Astrocyte of the cerebellum (primary cell): ENCODE data around the gene FLOT1.
A peak's percentile ranks its signal among the peaks of the same experiment; 100 is the strongest.

Experiments
- DNase-seq: peaks from one replicate; pipeline ENCODE4 v3.0.0-alpha.2; 2011; ENCODE audit warnings: low read depth
- H3K4me3 ChIP-seq: 2 replicates; pipeline ENCODE4 v1.5.1; 2011; ENCODE audit warnings: mild to moderate bottlenecking, low read depth, low read length, moderate library complexity
- in situ Hi-C: cut with HindIII; loops from 2 replicates; pipeline ENCODE4 v1.10.0; 2017; ENCODE audit warnings: low sequenced_read_pairs
- TF ChIP-seq, protein P1 (sequence below): IDR thresholded peaks from 2 replicates; pipeline ENCODE4 v1.5.1; 2012; ENCODE audit warnings: low read length, low read depth, moderate library complexity, mild to moderate bottlenecking; ENCODE audit errors: missing control alignments

The FLOT1 gene

DNA sequence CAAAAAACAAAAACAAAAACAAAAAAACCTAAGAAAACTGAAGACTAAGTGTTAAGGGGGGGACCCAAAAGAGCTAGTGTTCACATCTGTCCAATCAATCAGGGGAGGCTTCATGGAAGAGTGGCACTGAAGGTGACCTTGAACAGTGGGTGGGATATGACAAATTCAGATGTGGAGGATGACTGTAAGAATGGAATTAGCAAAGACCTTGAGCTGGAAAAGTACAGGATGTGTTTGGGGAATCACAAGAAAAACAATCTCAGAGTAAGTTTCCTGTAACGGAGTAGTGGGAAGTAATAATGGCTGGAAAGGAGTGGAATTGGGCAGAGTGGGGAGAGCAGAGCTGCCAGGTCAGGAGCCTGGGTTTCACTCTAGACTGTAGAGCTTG lies 4.8 kb upstream of the FLOT1 start:
- TF ChIP-seq, protein P1, sequence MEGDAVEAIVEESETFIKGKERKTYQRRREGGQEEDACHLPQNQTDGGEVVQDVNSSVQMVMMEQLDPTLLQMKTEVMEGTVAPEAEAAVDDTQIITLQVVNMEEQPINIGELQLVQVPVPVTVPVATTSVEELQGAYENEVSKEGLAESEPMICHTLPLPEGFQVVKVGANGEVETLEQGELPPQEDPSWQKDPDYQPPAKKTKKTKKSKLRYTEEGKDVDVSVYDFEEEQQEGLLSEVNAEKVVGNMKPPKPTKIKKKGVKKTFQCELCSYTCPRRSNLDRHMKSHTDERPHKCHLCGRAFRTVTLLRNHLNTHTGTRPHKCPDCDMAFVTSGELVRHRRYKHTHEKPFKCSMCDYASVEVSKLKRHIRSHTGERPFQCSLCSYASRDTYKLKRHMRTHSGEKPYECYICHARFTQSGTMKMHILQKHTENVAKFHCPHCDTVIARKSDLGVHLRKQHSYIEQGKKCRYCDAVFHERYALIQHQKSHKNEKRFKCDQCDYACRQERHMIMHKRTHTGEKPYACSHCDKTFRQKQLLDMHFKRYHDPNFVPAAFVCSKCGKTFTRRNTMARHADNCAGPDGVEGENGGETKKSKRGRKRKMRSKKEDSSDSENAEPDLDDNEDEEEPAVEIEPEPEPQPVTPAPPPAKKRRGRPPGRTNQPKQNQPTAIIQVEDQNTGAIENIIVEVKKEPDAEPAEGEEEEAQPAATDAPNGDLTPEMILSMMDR, result no peak
- DNase-seq, result no peak
- H3K4me3 ChIP-seq, result no peak overlapping the region
- in situ Hi-C loops, result loop anchor here (5.0 kb wide), 1 partner anchor 55 kb away; no protein-coding TSS in a partner anchor

DNA sequence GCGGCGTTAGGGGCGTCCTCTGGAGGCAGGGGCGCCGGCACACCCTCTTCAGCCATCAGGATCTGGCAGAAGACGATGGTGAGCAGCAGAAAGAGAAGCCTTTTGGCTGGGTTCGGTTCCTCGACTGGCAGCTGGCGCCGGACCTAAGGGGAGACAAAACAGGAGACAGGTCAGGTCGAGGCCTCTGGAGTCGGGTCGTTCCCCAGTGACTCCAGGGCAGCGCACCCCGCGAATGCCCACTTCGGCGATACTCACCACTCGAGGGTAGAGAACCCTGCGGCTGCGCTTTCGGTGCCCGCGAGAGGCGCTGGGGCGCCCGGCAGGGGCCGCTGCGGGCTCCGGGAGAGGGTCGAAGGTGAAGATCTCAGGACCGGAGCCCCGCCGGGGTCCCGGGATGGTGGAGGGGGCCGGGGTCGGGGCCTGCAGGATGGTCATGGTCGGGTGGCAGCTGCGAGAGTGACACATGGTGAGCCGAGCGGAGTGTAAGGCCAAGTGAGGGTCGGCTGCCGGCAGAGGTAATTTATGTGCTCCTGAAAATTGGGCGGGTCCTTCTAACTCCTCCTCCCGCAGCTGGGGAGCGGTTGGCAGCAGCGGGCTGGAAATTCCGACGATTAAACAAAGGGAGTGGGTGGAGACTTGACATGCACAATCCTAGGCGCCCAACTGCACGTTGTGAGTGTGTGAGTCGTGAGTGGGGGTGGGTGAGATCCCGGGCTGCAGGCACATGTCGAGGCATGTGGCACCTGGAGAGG lies 1.7 kb upstream of the FLOT1 start, which contains the start of gene IER3:
Gene IER3 (minus strand): TSS at position 494 of the 752 bp plus-strand sequence. CDS start 29 bp downstream, at position 465.
- TF ChIP-seq, protein P1, result peak; percentile 65
- peak; percentile 79 for DNase-seq
- in situ Hi-C loops, result no loop called here
- H3K4me3 ChIP-seq, result peak within 1 kb of the TSS; percentile 79

DNA sequence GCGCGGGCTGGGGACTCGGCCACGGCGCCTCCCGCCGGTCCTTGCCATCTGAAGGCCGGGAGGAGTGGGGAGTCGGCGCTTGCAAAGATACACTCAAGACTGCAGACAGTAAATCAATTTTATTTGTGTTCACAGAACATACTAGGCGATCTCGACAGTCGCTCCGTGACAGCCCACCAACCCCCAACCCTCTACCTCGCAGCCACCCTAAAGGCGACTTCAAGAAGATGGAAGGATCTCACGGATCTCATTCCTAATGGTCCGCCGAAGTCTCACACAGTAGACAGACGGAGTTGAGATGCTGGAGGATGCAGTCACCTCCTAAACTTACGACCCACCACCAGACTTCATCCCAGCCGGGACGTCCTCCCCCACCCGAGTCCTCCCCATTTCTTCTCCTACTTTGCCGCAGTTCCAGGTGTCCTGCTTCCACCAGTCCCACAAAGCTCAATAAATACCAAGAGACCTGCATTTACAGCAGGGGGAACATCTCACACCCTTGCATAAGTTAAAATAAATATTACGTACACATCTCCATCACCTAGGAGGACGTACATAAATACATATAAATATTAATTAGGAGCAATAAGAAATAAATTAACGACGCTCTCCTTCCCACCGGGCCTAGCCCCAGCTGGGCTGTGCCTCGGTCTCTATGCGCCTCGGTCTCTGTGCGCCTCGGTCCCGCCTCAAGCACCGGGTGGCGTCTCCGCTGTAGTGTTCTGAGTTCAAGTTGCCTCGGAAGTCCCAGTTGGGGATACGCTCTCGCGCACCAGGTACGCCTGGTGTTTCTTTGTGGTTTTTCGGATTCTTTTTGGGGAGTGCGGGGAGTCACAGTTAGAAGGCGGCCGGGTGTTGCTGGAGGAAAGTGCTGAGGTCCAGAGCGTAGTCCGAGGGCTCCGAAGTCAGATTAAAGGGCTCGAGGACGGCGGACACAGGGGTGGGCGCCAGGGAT lies 889 bp upstream of the FLOT1 start:
- H3K4me3 ChIP-seq, result peak overlapping the region; percentile 79
- DNase-seq, result no peak
- TF ChIP-seq, protein P1, result no peak
- in situ Hi-C loops, result no loop called here

DNA sequence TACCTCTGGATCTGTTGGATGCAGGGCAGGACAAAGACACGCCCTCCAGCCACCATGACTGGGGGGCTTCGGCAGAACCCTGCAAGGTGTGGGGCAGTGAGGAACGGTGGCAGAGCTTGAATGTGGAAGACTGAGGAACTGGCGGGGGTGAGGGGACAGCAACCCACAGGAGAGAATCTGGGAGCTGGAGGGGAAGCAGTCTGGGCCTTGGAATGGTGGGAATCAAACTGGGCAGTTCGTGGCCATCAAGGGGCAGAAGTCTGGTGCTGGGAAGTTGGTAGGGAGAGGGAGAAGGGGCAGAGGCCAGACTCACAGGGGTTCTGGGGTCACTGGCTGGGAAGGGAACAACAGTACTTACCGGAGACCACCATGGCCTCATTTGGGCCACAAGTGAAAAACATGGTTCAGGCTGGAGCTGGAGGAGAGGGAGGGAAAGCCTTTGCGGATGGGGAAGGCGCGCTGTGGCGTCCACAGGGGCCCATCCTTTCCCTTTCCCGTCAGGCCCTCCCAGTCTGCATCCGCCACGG lies 635 bp downstream of the FLOT1 start:
- peak overlapping the region; percentile 79 for H3K4me3 ChIP-seq
- in situ Hi-C loops, result no loop called here
- DNase-seq, result no peak
- TF ChIP-seq, protein P1, result no peak

DNA sequence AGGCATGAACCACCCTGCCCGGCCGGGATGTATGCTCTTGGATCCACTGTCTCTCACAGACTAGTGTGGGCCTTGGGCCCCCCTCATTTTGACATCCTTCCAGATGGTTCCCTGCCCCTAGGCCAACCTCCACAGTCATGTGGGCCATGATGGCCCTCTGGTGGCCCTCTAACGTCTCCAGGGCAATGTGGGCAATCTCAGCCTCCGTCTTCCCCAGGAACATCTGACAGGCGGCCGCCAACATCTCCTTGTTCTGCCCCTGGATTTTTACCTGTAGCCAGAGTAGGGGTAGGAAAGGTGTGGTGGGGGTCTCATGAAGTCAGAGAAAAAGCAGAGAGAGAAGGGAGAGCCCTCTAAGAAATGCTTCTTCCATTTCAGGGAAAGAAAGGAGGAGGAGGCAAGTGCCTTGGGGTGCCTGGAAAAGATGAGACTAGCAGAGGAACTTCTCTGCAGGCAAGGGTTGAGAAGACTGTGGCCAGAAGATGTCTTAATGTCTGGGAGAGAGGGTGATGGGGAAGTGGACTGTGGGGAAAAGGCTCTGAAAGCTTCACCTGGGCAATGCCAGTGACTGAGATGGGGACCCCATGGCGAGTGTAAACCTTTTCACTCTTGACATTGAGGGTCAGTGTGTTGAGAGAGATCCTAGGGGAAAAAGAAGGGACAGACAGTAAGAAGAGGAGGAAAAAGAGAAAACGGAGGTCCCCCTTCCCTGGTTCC lies 1.3 kb downstream of the FLOT1 start:
- H3K4me3 ChIP-seq, result peak overlapping the region; percentile 79
- no peak for DNase-seq
- in situ Hi-C loops, result no loop called here
- TF ChIP-seq, protein P1, result no peak

DNA sequence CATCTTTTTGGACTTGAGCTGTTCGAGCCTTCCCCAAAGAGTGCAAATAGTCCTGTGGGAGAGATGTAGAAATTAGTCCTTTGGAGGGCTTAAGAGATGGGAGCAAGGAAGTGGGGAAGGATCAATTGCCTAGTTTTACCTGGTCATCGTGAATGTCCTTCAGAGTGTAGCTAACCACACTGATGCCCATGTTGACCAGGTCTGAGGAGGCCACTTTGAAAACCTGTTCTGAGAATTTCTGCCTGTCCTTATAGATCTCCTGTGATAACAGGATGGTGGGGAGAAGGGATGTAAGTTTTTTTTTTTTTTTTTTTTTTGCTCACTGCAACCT lies 2.0 kb downstream of the FLOT1 start:
- in situ Hi-C loops, result no loop called here
- DNase-seq, result no peak
- no peak overlapping the region for H3K4me3 ChIP-seq
- TF ChIP-seq, protein P1, result no peak
